ENCODE measurements around the gene SAMD1.

GRCh38 chr19:14061081-14061749 lies 29.3 kb downstream of the SAMD1 start:
- TF ChIP-seq POLR2AphosphoS5 (IDR thresholded peaks at IDR 0.05; ENCODE audit: borderline replicate concordance, low read depth, low read length) (no peak), EZH2 (IDR thresholded peaks at IDR 0.05) (no peak), FOXP2 (optimal IDR thresholded peaks at IDR 0.05; ENCODE audit: control extremely low read depth, extremely low read length, insufficient read depth) (no peak)
